Astrocyte of the cerebellum (primary cell): ENCODE results near the gene RHOXF2B.
"Not testable (repeated sequence)": the region's sequence is repeated elsewhere in the genome, so short reads cannot be mapped to it uniquely, and the experiment has no call there.

Source experiments
- DNase-seq: peaks from one replicate; pipeline ENCODE4 v3.0.0-alpha.2; 2011; ENCODE audit warnings: low read depth
- H3K4me3 ChIP-seq: 2 replicates; pipeline ENCODE4 v1.5.1; 2011; ENCODE audit warnings: mild to moderate bottlenecking, low read depth, low read length, moderate library complexity
- in situ Hi-C: cut with HindIII; loops from 2 replicates; pipeline ENCODE4 v1.10.0; 2017; ENCODE audit warnings: low sequenced_read_pairs
- TF ChIP-seq, protein P1 (sequence below): IDR thresholded peaks from 2 replicates; pipeline ENCODE4 v1.5.1; 2012; ENCODE audit warnings: low read length, low read depth, moderate library complexity, mild to moderate bottlenecking; ENCODE audit errors: missing control alignments

RHOXF2B gene

DNA sequence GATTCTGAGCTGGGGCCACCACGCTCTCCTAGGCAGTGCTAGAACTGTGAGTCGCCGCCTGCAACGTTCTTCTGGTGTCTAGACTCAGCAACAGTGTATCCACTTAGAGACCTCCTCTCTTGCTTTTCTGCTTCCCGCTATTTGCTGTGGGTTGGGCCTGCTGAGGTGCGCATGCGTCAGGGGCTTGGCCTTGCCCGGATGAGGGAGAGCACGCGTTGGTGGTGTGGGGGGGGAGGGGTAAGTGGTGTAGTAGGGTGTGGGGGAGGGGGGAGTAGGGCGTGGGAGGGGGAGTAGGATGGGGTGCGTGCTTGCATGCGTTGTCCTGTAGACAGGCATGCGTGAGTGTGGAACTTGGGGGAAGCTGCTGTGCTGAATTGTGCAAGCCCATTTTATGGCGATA, at the start of gene RHOXF2B:
Gene RHOXF2B, minus strand, starts transcription at position 101 of the 400 bp plus-strand sequence. CDS start 138 bp downstream, outside the sequence.
- in situ Hi-C loops, H3K4me3 ChIP-seq, DNase-seq: not testable (repeated sequence)

DNA sequence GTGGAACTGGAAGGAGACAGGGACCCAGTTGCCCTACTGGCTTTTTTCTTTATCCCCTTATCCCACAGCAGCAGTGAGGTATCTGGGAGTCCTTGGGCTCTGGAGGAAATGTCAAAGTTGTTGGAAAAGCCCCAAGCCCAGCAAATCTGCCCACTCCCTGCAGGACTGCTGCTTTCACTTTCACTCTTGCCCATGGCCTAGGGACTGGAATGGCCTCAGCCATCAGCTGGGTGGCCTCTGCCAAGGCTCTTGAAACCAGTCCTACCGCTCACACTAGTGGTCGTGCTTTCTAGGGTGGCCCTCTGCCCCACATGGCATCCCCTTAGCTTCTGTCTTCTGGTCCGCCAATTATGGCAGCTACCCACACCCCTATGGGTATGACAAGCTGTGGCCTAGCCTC, 48.0 kb upstream of the RHOXF2B start:
- TF ChIP-seq, protein P1, sequence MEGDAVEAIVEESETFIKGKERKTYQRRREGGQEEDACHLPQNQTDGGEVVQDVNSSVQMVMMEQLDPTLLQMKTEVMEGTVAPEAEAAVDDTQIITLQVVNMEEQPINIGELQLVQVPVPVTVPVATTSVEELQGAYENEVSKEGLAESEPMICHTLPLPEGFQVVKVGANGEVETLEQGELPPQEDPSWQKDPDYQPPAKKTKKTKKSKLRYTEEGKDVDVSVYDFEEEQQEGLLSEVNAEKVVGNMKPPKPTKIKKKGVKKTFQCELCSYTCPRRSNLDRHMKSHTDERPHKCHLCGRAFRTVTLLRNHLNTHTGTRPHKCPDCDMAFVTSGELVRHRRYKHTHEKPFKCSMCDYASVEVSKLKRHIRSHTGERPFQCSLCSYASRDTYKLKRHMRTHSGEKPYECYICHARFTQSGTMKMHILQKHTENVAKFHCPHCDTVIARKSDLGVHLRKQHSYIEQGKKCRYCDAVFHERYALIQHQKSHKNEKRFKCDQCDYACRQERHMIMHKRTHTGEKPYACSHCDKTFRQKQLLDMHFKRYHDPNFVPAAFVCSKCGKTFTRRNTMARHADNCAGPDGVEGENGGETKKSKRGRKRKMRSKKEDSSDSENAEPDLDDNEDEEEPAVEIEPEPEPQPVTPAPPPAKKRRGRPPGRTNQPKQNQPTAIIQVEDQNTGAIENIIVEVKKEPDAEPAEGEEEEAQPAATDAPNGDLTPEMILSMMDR: no peak
- no peak overlapping the region for H3K4me3 ChIP-seq
- no peak for DNase-seq
- in situ Hi-C loops: no loop called here

- in situ Hi-C loops: no loop called here
- peak; percentile 2 for DNase-seq
- H3K4me3 ChIP-seq: no peak overlapping the region
- TF ChIP-seq, protein P1: no peak
Measured at GRCh38 chrX:120120223-120120622, 42.7 kb upstream of the RHOXF2B start.

- H3K4me3 ChIP-seq: no peak within 1 kb of the TSS
- no peak for DNase-seq
- in situ Hi-C loops: no loop called here
- TF ChIP-seq, protein P1: no peak
Measured at GRCh38 chrX:120115438-120115963, 38.0 kb upstream of the RHOXF2B start, which contains the start of gene RHOXF1. TSS of gene RHOXF1 (minus strand) at chrX:120115913. CDS start at chrX:120115862, 51 bp downstream.

DNA sequence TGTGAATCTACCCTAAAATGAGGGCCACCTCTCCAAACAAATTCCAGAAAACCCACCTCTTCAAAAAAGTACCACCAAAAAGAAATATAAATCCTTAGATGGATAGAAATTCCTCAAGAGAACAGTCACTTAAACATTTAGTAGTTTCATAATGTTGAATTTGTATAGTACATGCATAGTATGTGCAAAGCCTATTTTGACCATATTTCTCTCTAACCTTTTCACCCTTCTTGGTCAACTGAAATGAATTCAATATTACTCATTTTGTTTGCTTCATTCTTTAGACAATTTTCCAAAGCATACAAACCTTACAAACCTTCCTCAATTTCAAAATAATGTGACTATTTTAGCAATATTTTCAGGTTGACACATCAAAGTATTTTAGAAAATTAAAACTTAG, 34.1 kb upstream of the RHOXF2B start:
- H3K4me3 ChIP-seq: no peak overlapping the region
- DNase-seq: no peak
- in situ Hi-C loops: no loop called here
- TF ChIP-seq, protein P1: no peak

DNA sequence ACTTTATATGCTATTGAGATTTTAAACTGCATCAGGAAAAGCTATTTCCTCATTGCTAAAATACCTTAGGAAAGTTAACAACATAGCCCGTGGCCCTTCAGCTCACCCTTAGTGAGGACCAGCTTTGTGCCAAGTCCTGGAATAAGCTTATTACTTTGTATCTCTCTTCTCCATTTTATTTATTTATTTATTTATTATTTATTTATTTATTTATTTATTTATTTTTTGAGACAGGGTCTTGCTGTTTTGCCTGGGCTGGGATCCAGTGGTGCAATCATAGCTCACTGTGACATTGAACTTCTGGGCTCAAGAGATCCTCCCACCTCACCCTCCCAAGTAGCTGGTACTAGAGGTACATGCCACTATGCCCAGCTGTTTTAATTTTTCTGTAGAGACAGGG, 31.9 kb upstream of the RHOXF2B start:
- TF ChIP-seq, protein P1: no peak
- in situ Hi-C loops: no loop called here
- no peak for DNase-seq
- H3K4me3 ChIP-seq: no peak overlapping the region

GRCh38 chrX:120104707-120105106, 27.2 kb upstream of the RHOXF2B start:
- in situ Hi-C loops: not testable (repeated sequence)

GRCh38 chrX:120101057-120101456, 23.6 kb upstream of the RHOXF2B start:
- DNase-seq, in situ Hi-C loops, H3K4me3 ChIP-seq: not testable (repeated sequence)

More at GRCh38 chrX:120104707-120105106, 27.2 kb upstream of the RHOXF2B start:
- not testable (repeated sequence) for DNase-seq, H3K4me3 ChIP-seq
